Measurements from ENCODE around the gene PAPPA2. TPM values are rescaled to one million over a fixed set of nuclear protein-coding genes. Genes with fewer than 3 reads are reported as not detected.

PAPPA2 gene
- total and polyA plus RNA-seq, 10 of the 15 experiments (the other 5 are each of a cell fraction or from before 2014, with no cell fraction given) = under 0.01 to 0.06 (median 0.03) TPM; not detected in 7

GRCh38 chr1:176696689-176697088 lies 233.7 kb downstream of the PAPPA2 start:
- Histone ChIP-seq H3K36me3 (ENCODE audit: control insufficient read depth in 2 of 2, insufficient read depth in 2 of 2, low read length in 1 of 2) (no peaks in the 10 kb centered on the region), H3K27ac (ENCODE audit: control insufficient read depth, insufficient read depth) (no peak overlapping the region), H2AFZ (ENCODE audit: control insufficient read depth, low read depth, low read length) (no peak overlapping the region), H4K20me1 (ENCODE audit: control insufficient read depth, insufficient read depth) (no peaks in the 10 kb centered on the region), H3K4me2 (ENCODE audit: control insufficient read depth, insufficient read depth) (no peak overlapping the region), H3K9me3 (replicated peaks; ENCODE audit: control insufficient read depth, insufficient read depth, low read length) (no peaks in the 10 kb centered on the region), H3K79me2 (ENCODE audit: control insufficient read depth, insufficient read depth, low read length) (no peaks in the 10 kb centered on the region), H3K27me3 (replicated peaks in 1 of 2; ENCODE audit: control insufficient read depth in 2 of 2, insufficient read depth in 2 of 2, low read length in 1 of 2) (no peaks in the 10 kb centered on the region), H3K9ac (ENCODE audit: control insufficient read depth, insufficient read depth, low read length) (no peak overlapping the region), H3K4me3 (no peak overlapping the region), H3K4me1 (ENCODE audit: control insufficient read depth, insufficient read depth, low read length) (no peaks in the 10 kb centered on the region)
- intact Hi-C loops (cut with micrococcal nuclease; ENCODE audit: unreplicated experiment) (no loop called here), in situ Hi-C loops (cut with MboI) (no loop called here)
- FAIRE-seq (no peak), ATAC-seq (no peak), DNase-seq (ENCODE audit: low read depth, low spot score) (no peak)
- BruUV-seq (replicated peaks) = no TSS peak
- RAD21 ChIA-PET (ENCODE audit: unreplicated experiment) = no interaction called here
- CTCF ChIA-PET = no interaction called here
- SMC1A ChIA-PET (ENCODE audit: uncharacterized antibody, unreplicated experiment) = no interaction called here
- POLR2A ChIA-PET = no interaction called here
- TF ChIP-seq KAT2A (conservative IDR thresholded peaks at IDR 0.05; ENCODE audit: control insufficient read depth, low read depth, low read length) (no peak), RB1 (IDR thresholded peaks at IDR 0.05; ENCODE audit: borderline replicate concordance) (no peak), REST (IDR thresholded peaks at IDR 0.05; ENCODE audit: low read depth, low read length) (no peak), IKZF2 (IDR thresholded peaks at IDR 0.05) (no peak), ZSCAN29 (IDR thresholded peaks at IDR 0.05) (no peak), RELB (IDR thresholded peaks at IDR 0.05; ENCODE audit: low read depth) (no peak), DPF2 (IDR thresholded peaks at IDR 0.05) (no peak)
- 0% methylated on average over 1 of the region's 1 CpG for WGBS (ENCODE audit: insufficient coverage, insufficient replicate concordance, low lambda C conversion rate, missing lambda C conversion rate)
